ENCODE results near the gene TMEM161A. TPM values are rescaled to one million over a fixed set of nuclear protein-coding genes. Genes with fewer than 3 reads are reported as not detected.

Gene TMEM161A
- total RNA-seq, 1 experiment from 2014 or later: 76.0 TPM

DNA sequence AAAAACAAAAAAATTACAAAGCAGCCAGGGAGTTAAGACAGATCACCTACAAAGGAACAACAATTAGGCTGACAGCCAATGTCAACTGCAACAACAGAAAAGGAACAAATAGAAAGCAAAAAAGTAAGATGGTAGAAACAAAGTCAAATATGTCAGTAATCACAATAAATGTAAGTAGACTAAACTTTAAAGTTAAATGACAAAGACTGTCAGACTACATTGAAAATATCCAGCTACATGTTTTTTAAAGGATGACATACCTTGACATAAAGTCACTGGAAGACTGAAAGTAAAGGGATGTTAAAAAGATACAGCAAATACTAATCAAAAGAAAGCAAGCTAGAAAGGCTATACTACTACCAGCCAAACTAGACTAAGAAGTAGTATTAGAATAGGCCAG, 14.9 kb downstream of the TMEM161A start:
- ChIA-PET POLR2A (no interaction called here), RAD21 (ENCODE audit: low non-redundant PET in 1 of 2, low total read pairs in 2 of 2, uncharacterized antibody in 2 of 2, unreplicated experiment in 2 of 2) (no interaction called here), CTCF (no interaction called here)
- no peaks in the 10 kb centered on the region for H3K27me3 ChIP-seq (ENCODE audit: insufficient read depth, low read length)
- H3K36me3 ChIP-seq (ENCODE audit: control insufficient read depth in 1 of 2, insufficient read depth in 2 of 2, low read length in 2 of 2): peaks cover 16 to 41% of the 10 kb centered on the region in 2 experiments
- ATAC-seq (no peak), DNase-seq (ENCODE audit: low read depth, low spot score) (no peak)
- no peak overlapping the region for H3K4me2 ChIP-seq (ENCODE audit: low read length)
- BruUV-seq (replicated peaks): no TSS peak
- H2AFZ ChIP-seq (ENCODE audit: low read depth, low read length, poor library complexity, severe bottlenecking): no peak overlapping the region
- no peaks in the 10 kb centered on the region for H3K9me2 ChIP-seq (ENCODE audit: insufficient read depth)
- H3K4me3 ChIP-seq (replicated peaks in 1 of 2; ENCODE audit: low read depth in 1 of 2, low read length in 2 of 2): no peak overlapping the region
- no peaks in the 10 kb centered on the region for H3K9me3 ChIP-seq (ENCODE audit: control insufficient read depth in 1 of 2, insufficient read depth in 1 of 2, low read depth in 1 of 2, low read length in 2 of 2)
- H3K27ac ChIP-seq (ENCODE audit: low read depth, low read length): no peak overlapping the region
- TF ChIP-seq SRF (IDR thresholded peaks at IDR 0.05; ENCODE audit: low read depth): no peak
- TF ChIP-seq, protein P1, sequence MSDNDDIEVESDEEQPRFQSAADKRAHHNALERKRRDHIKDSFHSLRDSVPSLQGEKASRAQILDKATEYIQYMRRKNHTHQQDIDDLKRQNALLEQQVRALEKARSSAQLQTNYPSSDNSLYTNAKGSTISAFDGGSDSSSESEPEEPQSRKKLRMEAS (IDR thresholded peaks at IDR 0.05): no peak
- H3K9ac ChIP-seq (ENCODE audit: low read length): no peak overlapping the region
- H3K4me1 ChIP-seq (ENCODE audit: control insufficient read depth in 1 of 2, insufficient read depth in 2 of 2, low read length in 2 of 2): peaks cover 0 to 5% of the 10 kb centered on the region in 2 experiments; a peak in 2 of 4 replicates
- intact Hi-C loops (cut with micrococcal nuclease): no loop called here
- no peaks in the 10 kb centered on the region for H3K79me2 ChIP-seq (ENCODE audit: insufficient read depth, low read length)
- H4K20me1 ChIP-seq (ENCODE audit: insufficient read depth): no peaks in the 10 kb centered on the region

DNA sequence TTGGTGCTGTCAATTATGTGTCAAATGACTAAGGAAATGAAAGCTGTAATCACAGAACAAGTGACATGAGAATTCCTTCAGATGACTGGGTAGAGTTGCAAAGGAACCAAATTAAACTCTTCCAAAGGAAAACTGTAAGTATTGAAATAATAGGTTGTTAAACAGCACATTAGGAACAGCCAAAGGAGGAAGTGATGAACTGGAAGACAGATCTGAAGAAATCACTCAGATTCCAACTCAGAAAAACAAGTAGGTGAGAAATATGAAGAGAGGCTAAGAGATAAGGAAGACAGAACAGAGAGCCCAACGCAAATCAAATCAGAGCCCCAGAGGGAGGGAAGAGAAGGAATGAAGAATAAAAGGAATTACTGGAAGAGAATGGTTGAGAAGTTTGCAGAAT, 15.4 kb downstream of the TMEM161A start:
- RAD21 ChIA-PET (ENCODE audit: low non-redundant PET in 1 of 2, low total read pairs in 2 of 2, uncharacterized antibody in 2 of 2, unreplicated experiment in 2 of 2): no interaction called here
- BruUV-seq (replicated peaks): no TSS peak
- POLR2A ChIA-PET: no interaction called here
- Histone ChIP-seq H4K20me1 (ENCODE audit: insufficient read depth) (no peaks in the 10 kb centered on the region), H2AFZ (ENCODE audit: low read depth, low read length, poor library complexity, severe bottlenecking) (no peak overlapping the region), H3K4me1 (ENCODE audit: control insufficient read depth in 1 of 2, insufficient read depth in 2 of 2, low read length in 2 of 2) (peaks cover 0 to 5% of the 10 kb centered on the region in 2 experiments; a peak in 2 of 4 replicates), H3K36me3 (ENCODE audit: control insufficient read depth in 1 of 2, insufficient read depth in 2 of 2, low read length in 2 of 2) (peaks cover 16 to 41% of the 10 kb centered on the region in 2 experiments), H3K27ac (ENCODE audit: low read depth, low read length) (no peak overlapping the region), H3K79me2 (ENCODE audit: insufficient read depth, low read length) (no peaks in the 10 kb centered on the region), H3K9me2 (ENCODE audit: insufficient read depth) (no peaks in the 10 kb centered on the region), H3K4me2 (ENCODE audit: low read length) (no peak overlapping the region), H3K4me3 (replicated peaks in 1 of 2; ENCODE audit: low read depth in 1 of 2, low read length in 2 of 2) (no peak overlapping the region), H3K9ac (ENCODE audit: low read length) (no peak overlapping the region), H3K27me3 (ENCODE audit: insufficient read depth, low read length) (no peaks in the 10 kb centered on the region), H3K9me3 (ENCODE audit: control insufficient read depth in 1 of 2, insufficient read depth in 1 of 2, low read depth in 1 of 2, low read length in 2 of 2) (no peaks in the 10 kb centered on the region)
- intact Hi-C loops (cut with micrococcal nuclease): no loop called here
- CTCF ChIA-PET: no interaction called here
- ATAC-seq: no peak
- TF ChIP-seq EZH2 (IDR thresholded peaks at IDR 0.05) (no peak), SRF (IDR thresholded peaks at IDR 0.05; ENCODE audit: low read depth) (no peak), CBX3 (IDR thresholded peaks at IDR 0.05; ENCODE audit: low read depth) (no peak)
- no peak for DNase-seq (ENCODE audit: low read depth, low spot score)
